HepG2 (cell line): ENCODE measurements around the gene HOXC5. TPM values are rescaled to one million over a fixed set of nuclear protein-coding genes. Genes with fewer than 3 reads are reported as not detected.

Source experiments
- ATAC-seq: fragments of 200-7000 bp; cut with Tn5 transposase; 3 replicates; pipeline ENCODE4 v1.9.1; 2020; ENCODE audit warnings: mild to moderate bottlenecking, moderate library complexity
- BruUV-seq: library from RNA; stranded (reverse); fragments of 400-500 nt; replicated peaks from 2 replicates; lab custom pipeline; 2021; lab: Mats Ljungman, UMichigan
- CTCF ChIA-PET: fragments of 300-600 bp; formaldehyde crosslinking; extraction: SDS; loops from one replicate; lab custom pipeline; 2021; ENCODE audit warnings: low total read pairs, inconsistent platforms, low intra/inter-chr PET ratio; lab: Yijun Ruan, JAX
- POLR2A ChIA-PET: fragments of 350-600 bp; sonication (Branson Sonifier 250); formaldehyde crosslinking; loops from one replicate; lab custom pipeline; 2020; ENCODE audit warnings: antibody characterized with exemption, inconsistent platforms; lab: Yijun Ruan, JAX
- DNase-seq: peaks from one replicate; pipeline ENCODE4 v3.0.0-alpha.2; 2015; ENCODE audit warnings: low spot score
- FAIRE-seq: peaks from 3 replicates; lab custom pipeline; 2011; peaks lifted over from hg19 to GRCh38; lab: Jason Lieb, UNC
- H2AFZ ChIP-seq: one replicate; pipeline ENCODE4 v1.6.1; 2011; ENCODE audit warnings: low read length, inconsistent platforms
- H3K27ac ChIP-seq: fragments of 300-600 bp; 3 replicates; pipeline ENCODE4 v1.8.0; 2011; ENCODE audit warnings: mixed run types, mild to moderate bottlenecking, mixed read lengths, low read length, inconsistent platforms; ENCODE audit not compliant: insufficient read depth; ENCODE audit errors: extremely low read length
- H3K27me3 ChIP-seq, 2 experiments: fragments of 200-600 bp in 1 of 2; 2 replicates in 1 of 2; 3 replicates in 1 of 2; pipeline versions ENCODE4 v1.6.0 to v1.8.0; 2011; ENCODE audit warnings: low read length in 2 of 2, mild to moderate bottlenecking in 2 of 2, moderate library complexity in 2 of 2, inconsistent platforms in 1 of 2; ENCODE audit not compliant: insufficient read depth in 2 of 2, control insufficient read depth in 1 of 2
- H3K36me3 ChIP-seq, 2 experiments: fragments of 200-600 bp in 1 of 2; replicated peaks in 1 of 2; 2 replicates in 1 of 2; 3 replicates in 1 of 2; pipeline versions ENCODE4 v1.5.1 to v1.8.0; 2011; ENCODE audit warnings: low read length in 2 of 2, inconsistent platforms in 1 of 2; ENCODE audit not compliant: insufficient read depth in 2 of 2, control insufficient read depth in 1 of 2
- H3K4me1 ChIP-seq: 2 replicates; pipeline ENCODE4 v1.5.1; 2012; ENCODE audit warnings: low read length, inconsistent platforms; ENCODE audit not compliant: insufficient read depth
- H3K4me2 ChIP-seq: 2 replicates; pipeline ENCODE4 v1.6.0; 2011; ENCODE audit warnings: low read depth, low read length, inconsistent platforms
- H3K4me3 ChIP-seq, 3 experiments: fragments of 200-600 bp in 1 of 3; sonication (generic), shearing (Covaris generic) in 1 of 3; replicated peaks in 1 of 3; 2 replicates each; pipeline ENCODE4 v1.5.1; 2011 to 2016; ENCODE audit warnings: low read length in 3 of 3, inconsistent platforms in 2 of 3, low read depth in 2 of 3, mild to moderate bottlenecking in 2 of 3, control low read depth in 1 of 3, mixed read lengths in 1 of 3; ENCODE audit not compliant: insufficient read depth in 1 of 3
- H3K79me2 ChIP-seq: one replicate; pipeline ENCODE4 v1.6.1; 2011; ENCODE audit warnings: low read length, inconsistent platforms; ENCODE audit not compliant: insufficient read depth
- H3K9ac ChIP-seq: 2 replicates; pipeline ENCODE4 v1.6.0; 2011; ENCODE audit warnings: mild to moderate bottlenecking, low read depth, low read length, inconsistent platforms; ENCODE audit not compliant: insufficient read depth
- H3K9me3 ChIP-seq: 2 replicates; pipeline ENCODE4 v1.5.1; 2012; ENCODE audit warnings: mild to moderate bottlenecking, low read length
- H4K20me1 ChIP-seq: 2 replicates; pipeline ENCODE4 v1.6.0; 2011; ENCODE audit warnings: inconsistent platforms, mild to moderate bottlenecking, low read length, moderate library complexity; ENCODE audit not compliant: insufficient read depth
- DZIP1 ChIP-seq: sonication (generic); formaldehyde crosslinking; IDR thresholded peaks from 2 replicates; pipeline ENCODE4 v1.5.0; 2020; ENCODE audit warnings: mild to moderate bottlenecking, missing genetic modification reagents
- ZNF646 ChIP-seq: sonication (generic); formaldehyde crosslinking; IDR thresholded peaks from 2 replicates; pipeline ENCODE4 v1.9.0; 2021; ENCODE audit warnings: mild to moderate bottlenecking, missing genetic modification reagents
- ZNF75D ChIP-seq: sonication (generic); formaldehyde crosslinking; IDR thresholded peaks from 2 replicates; pipeline ENCODE4 v1.8.1; 2023; ENCODE audit warnings: missing genetic modification reagents, mild to moderate bottlenecking, borderline replicate concordance
- WGBS: methylation state at CpG from one replicate; pipeline ENCODE4 v1.1.6; 2017; ENCODE audit warnings: low lambda C conversion rate; 5-methylcytosine and 5-hydroxymethylcytosine counted together
- in situ Hi-C: cut with HindIII; loops from 2 replicates; pipeline ENCODE4 v1.10.0; 2017; ENCODE audit warnings: low pct_unique_long_range_greater_than_20kb; ENCODE audit not compliant: extremely low pct_ligation_motif_present
- intact Hi-C: fragments of 100-400 bp; cut with micrococcal nuclease; formaldehyde crosslinking; loops from one replicate; pipeline ENCODE4 v1.10.0; 2022; ENCODE audit not compliant: unreplicated experiment
- polyA plus RNA-seq, 8 experiments: library from polyadenylated mRNA; depleted of rRNA in 3 of 8; stranded (reverse) in 7 of 8; unstranded in 1 of 8; fragments of >200 nt; fragmentation: Illumina TruSeq in 4 of 8; extraction: Trizol in 4 of 8; gene quantifications; 2 replicates each; pipeline versions ENCODE4 v1.2.1 to v1.2.3, GENCODE V29; 2011 to 2016; ENCODE audit warnings: low read depth in 4 of 8, missing spikeins in 1 of 8, mixed read lengths in 1 of 8; ENCODE audit not compliant: insufficient read depth in 1 of 8
- total RNA-seq, 5 experiments: library from RNA; depleted of rRNA; stranded (reverse); fragments of >200 nt; fragmentation: Illumina TruSeq; extraction: Trizol; gene quantifications; 2 replicates each; pipeline ENCODE4 v1.2.3, GENCODE V29; 2016; ENCODE audit warnings: low read depth in 1 of 5

HOXC5 gene
- total and polyA plus RNA-seq, 2 of the 13 experiments (the other 11 are each of a cell fraction or from before 2014, with no cell fraction given), result not detected

- Histone ChIP-seq H3K9ac (no peak overlapping the region), H3K27me3 (peaks cover 4 to 84% of the 10 kb centered on the region in 2 experiments; a peak in 4 of 5 replicates), H4K20me1 (no peaks in the 10 kb centered on the region), H3K9me3 (no peaks in the 10 kb centered on the region), H3K79me2 (no peaks in the 10 kb centered on the region), H3K27ac (no peak overlapping the region), H3K4me3 (no peak overlapping the region), H3K4me1 (peaks cover 7% of the 10 kb centered on the region; the same call in 1 of the 2 replicates), H3K36me3 (no peaks in the 10 kb centered on the region), H2AFZ (no peak overlapping the region), H3K4me2 (no peak overlapping the region)
- FAIRE-seq (no peak), ATAC-seq (no peak), DNase-seq (no peak)
- intact Hi-C loops, result loop anchor here (5.0 kb wide), 1 partner anchor 106 kb away; no protein-coding TSS in a partner anchor
- 38% methylated on average over 34 of the region's 46 CpGs for WGBS
- in situ Hi-C loops, result loop anchor here (5.0 kb wide), 2 partner anchors 101 to 161 kb away; no protein-coding TSS in a partner anchor
- ChIA-PET CTCF (interaction anchor here (2.7 to 3.7 kb wide), 2 partner anchors 161 to 171 kb away, joined by 29 to 33 read pairs; no protein-coding TSS in a partner anchor), POLR2A (no interaction called here)
- BruUV-seq, result no TSS peak
- TF ChIP-seq ZNF75D (CRISPR knock-in tag) (no peak), ZNF646 (no peak), DZIP1 (no peak)
Measured at GRCh38 chr12:54030889-54031471, 1.9 kb upstream of the HOXC5 start.
